WTC11 (cell line): ENCODE results near the gene LAPTM4A. TPM values are rescaled to one million over a fixed set of nuclear protein-coding genes. Genes with fewer than 3 reads are reported as not detected.

Experiments
- ATAC-seq: fragments of 200-7000 bp; cut with Tn5 transposase; 2 replicates; pipeline ENCODE4 v1.10.0; 2021; ENCODE audit warnings: mild to moderate bottlenecking, moderate library complexity
- CTCF ChIA-PET: fragments of 300-600 bp; sonication (Branson Sonifier 250); formaldehyde crosslinking; loops from one replicate; lab custom pipeline; 2021; ENCODE audit warnings: antibody characterized with exemption; lab: Charles Lee
- POLR2A ChIA-PET: fragments of 350-600 bp; sonication (Branson Sonifier 250); formaldehyde crosslinking; loops from one replicate; lab custom pipeline; 2021; ENCODE audit warnings: antibody characterized with exemption; lab: Charles Lee
- DNase-seq: peaks from one replicate; pipeline ENCODE4 v3.0.0; 2021; ENCODE audit warnings: low spot score
- H3K27ac Mint-ChIP-seq: 2 replicates; pipeline ENCODE4 v1.8.0; 2021; ENCODE audit warnings: mixed read lengths
- H3K27me3 Mint-ChIP-seq: 2 replicates; pipeline ENCODE4 v1.8.0; 2021; ENCODE audit warnings: low read depth, mild to moderate bottlenecking, moderate library complexity, mixed read lengths
- H3K36me3 Mint-ChIP-seq: 2 replicates; pipeline ENCODE4 v1.8.0; 2021; ENCODE audit warnings: mixed read lengths
- H3K4me1 Mint-ChIP-seq: 2 replicates; pipeline ENCODE4 v1.8.0; 2022; ENCODE audit warnings: mixed read lengths
- H3K4me3 Mint-ChIP-seq: 2 replicates; pipeline ENCODE4 v1.8.0; 2021; ENCODE audit warnings: mild to moderate bottlenecking, moderate library complexity, mixed read lengths
- H3K9me3 Mint-ChIP-seq: 2 replicates; pipeline ENCODE4 v1.8.0; 2021; ENCODE audit warnings: mixed read lengths
- ATF2 ChIP-seq: sonication (generic); formaldehyde crosslinking; IDR thresholded peaks from 2 replicates; pipeline ENCODE4 v1.8.1; 2022; ENCODE audit warnings: low read depth, missing genetic modification reagents, borderline replicate concordance
- CDX4 ChIP-seq: fragments of 250-450 bp; sonication (Bioruptor Pico); IDR thresholded peaks from 2 replicates; pipeline ENCODE4 v1.9.0; 2021; ENCODE audit warnings: moderate library complexity, mild to moderate bottlenecking, inconsistent platforms, borderline replicate concordance
- FOXJ3 ChIP-seq: sonication (generic); formaldehyde crosslinking; IDR thresholded peaks from 2 replicates; pipeline ENCODE4 v1.9.0; 2021; ENCODE audit warnings: missing genetic modification reagents, mild to moderate bottlenecking, borderline replicate concordance
- HMGXB4 ChIP-seq: sonication (generic); formaldehyde crosslinking; IDR thresholded peaks from 2 replicates; pipeline ENCODE4 v1.8.1; 2023; ENCODE audit warnings: mild to moderate bottlenecking, moderate library complexity, missing genetic modification reagents
- SMAD3 ChIP-seq: sonication (generic); formaldehyde crosslinking; IDR thresholded peaks from 2 replicates; pipeline ENCODE4 v1.8.0; 2022; ENCODE audit warnings: missing genetic modification reagents, mild to moderate bottlenecking, borderline replicate concordance
- TEAD4 ChIP-seq: sonication (generic); formaldehyde crosslinking; IDR thresholded peaks from 2 replicates; pipeline ENCODE4 v1.8.0; 2022; ENCODE audit warnings: mild to moderate bottlenecking, missing genetic modification reagents
- USF2 ChIP-seq: sonication (generic); formaldehyde crosslinking; IDR thresholded peaks from 2 replicates; pipeline ENCODE4 v1.8.1; 2023; ENCODE audit warnings: mild to moderate bottlenecking, missing genetic modification reagents, moderate library complexity
- ZNF263 ChIP-seq: sonication (generic); formaldehyde crosslinking; IDR thresholded peaks from 2 replicates; pipeline ENCODE4 v1.8.1; 2022; ENCODE audit warnings: low read depth, mild to moderate bottlenecking, moderate library complexity, missing genetic modification reagents
- ZNF281 ChIP-seq: sonication (generic); formaldehyde crosslinking; IDR thresholded peaks from 2 replicates; pipeline ENCODE4 v1.8.0; 2023; ENCODE audit warnings: mild to moderate bottlenecking, missing genetic modification reagents
- ZNF532 ChIP-seq: fragments of 250-450 bp; sonication (Bioruptor Pico); IDR thresholded peaks from 2 replicates; pipeline ENCODE4 v1.9.0; 2021; ENCODE audit warnings: mild to moderate bottlenecking, borderline replicate concordance
- total RNA-seq: library from RNA; stranded (reverse); gene quantifications from 3 replicates; pipeline ENCODE4 v1.2.3, GENCODE V29; 2021

Gene LAPTM4A
- total RNA-seq, 1 experiment from 2014 or later = 163 TPM

GRCh38 chr2:20094955-20095354 is 43.5 kb upstream of the LAPTM4A start (continued):
- no peak for TF ChIP-seq CDX4 (CRISPR knock-in tag)
- no peak for TF ChIP-seq FOXJ3 (CRISPR knock-in tag)
- no peak for TF ChIP-seq HMGXB4 (CRISPR knock-in tag)
- no peak for TF ChIP-seq ATF2 (CRISPR knock-in tag)

GRCh38 chr2:20094142-20094755 is 42.8 kb upstream of the LAPTM4A start:
- Mint-ChIP-seq H3K4me1 (peaks cover 24% of the 10 kb centered on the region), H3K27ac (no peak overlapping the region), H3K4me3 (no peak overlapping the region), H3K9me3 (0 out of 2 replicates have a peak, but pooled peaks cover 5% of the 10 kb centered on the region), H3K27me3 (peaks cover 12% of the 10 kb centered on the region), H3K36me3 (no peaks in the 10 kb centered on the region)
- POLR2A ChIA-PET = interaction anchor here (0.5 to 1.6 kb wide), 3 partner anchors 43 to 147 kb away, joined by 3 to 4 read pairs (median 3); partner anchors contain the start of genes LAPTM4A and WDR35
- no peak for TF ChIP-seq ZNF263 (CRISPR knock-in tag)
- no peak for TF ChIP-seq SMAD3 (CRISPR knock-in tag)
- TF ChIP-seq ZNF532 (CRISPR knock-in tag) = no peak
- TF ChIP-seq USF2 (CRISPR knock-in tag) = no peak
- TF ChIP-seq TEAD4 (CRISPR knock-in tag) = no peak
- no peak for TF ChIP-seq ZNF281 (CRISPR knock-in tag)
- TF ChIP-seq FOXJ3 (CRISPR knock-in tag) = no peak
- CTCF ChIA-PET = interaction anchor here (0.6 to 3.4 kb wide), 18 partner anchors 12 to 390 kb away, joined by 3 to 46 read pairs (median 5); partner anchors contain the start of genes LAPTM4A, MATN3 and WDR35
- ATAC-seq (no peak; the same call in 1 of the 2 replicates), DNase-seq (no peak)
